Smooth muscle cell (in vitro differentiated cells): Measurements from ENCODE around the gene DNAH10. TPM values are rescaled to one million over a fixed set of nuclear protein-coding genes. Genes with fewer than 3 reads are reported as not detected.
A peak's percentile ranks its signal among the peaks of the same experiment; 100 is the strongest.

Experiments
- DNase-seq: peaks from one replicate; lab custom pipeline; 2025; ENCODE audit not compliant: unreplicated experiment; lab: John Stamatoyannopoulos, UW
- H2AFZ ChIP-seq: fragments of 200-600 bp; sonication (generic); 2 replicates; pipeline ENCODE4 v1.6.0; 2016; ENCODE audit warnings: antibody characterized with exemption, low read depth, mild to moderate bottlenecking
- H3F3A ChIP-seq: fragments of 200-600 bp; sonication (generic); 2 replicates; pipeline ENCODE4 v1.6.0; 2017; ENCODE audit warnings: antibody characterized with exemption, low read depth
- H3K27ac ChIP-seq: fragments of 200-600 bp; sonication (generic); 2 replicates; pipeline ENCODE4 v1.5.1; 2016; ENCODE audit warnings: low read depth, mild to moderate bottlenecking
- H3K27me3 ChIP-seq: fragments of 200-600 bp; sonication (generic); 2 replicates; pipeline ENCODE4 v1.6.1; 2016; ENCODE audit warnings: low read depth, mild to moderate bottlenecking
- H3K36me3 ChIP-seq: fragments of 200-600 bp; sonication (generic); 2 replicates; pipeline ENCODE4 v1.5.1; 2016; ENCODE audit warnings: low read depth
- H3K4me1 ChIP-seq: fragments of 200-600 bp; sonication (generic); 2 replicates; pipeline ENCODE4 v1.5.1; 2016; ENCODE audit warnings: low read depth
- H3K4me2 ChIP-seq: fragments of 200-600 bp; sonication (generic); 2 replicates; pipeline ENCODE4 v1.6.0; 2016; ENCODE audit warnings: mild to moderate bottlenecking
- H3K4me3 ChIP-seq: fragments of 200-600 bp; sonication (generic); 2 replicates; pipeline ENCODE4 v1.5.1; 2016; ENCODE audit warnings: mild to moderate bottlenecking
- H3K79me2 ChIP-seq: fragments of 200-600 bp; sonication (generic); 2 replicates; pipeline ENCODE4 v1.6.0; 2016; ENCODE audit warnings: low read depth, mild to moderate bottlenecking
- H3K9ac ChIP-seq: fragments of 200-600 bp; sonication (generic); 2 replicates; pipeline ENCODE4 v1.6.0; 2016; ENCODE audit warnings: low read depth
- H3K9me3 ChIP-seq: fragments of 200-600 bp; sonication (generic); replicated peaks from 2 replicates; pipeline ENCODE4 v1.5.1; 2016; ENCODE audit warnings: low read depth
- H4K20me1 ChIP-seq: fragments of 200-600 bp; sonication (generic); 2 replicates; pipeline ENCODE4 v1.6.0; 2016; ENCODE audit warnings: low read depth
- CTCF ChIP-seq: fragments of 200-600 bp; sonication (generic); IDR thresholded peaks from 2 replicates; pipeline ENCODE4 v1.5.1; 2017; ENCODE audit warnings: borderline replicate concordance, mild to moderate bottlenecking, antibody characterized with exemption; ENCODE audit not compliant: insufficient read depth, poor library complexity, severe bottlenecking
- WGBS: methylation state at CpG from one replicate; pipeline ENCODE4 v1.1.7; 2016; ENCODE audit warnings: low lambda C conversion rate; 5-methylcytosine and 5-hydroxymethylcytosine counted together
- polyA plus RNA-seq: library from polyadenylated mRNA; unstranded; fragments of >200 nt; fragmentation: Nextera tagmentation; extraction: Ambion mirVana; gene quantifications from 2 replicates; pipeline ENCODE4 v1.2.1, GENCODE V29; 2016
- total RNA-seq: library from RNA; depleted of rRNA; stranded (reverse); fragments of >200 nt; gene quantifications from 2 replicates; pipeline ENCODE4 v1.2.3, GENCODE V29; 2014

Gene DNAH10
- total and polyA plus RNA-seq, 2 experiments from 2014 or later: 1.5 to 2.2 TPM

- Histone ChIP-seq H3K27ac (no peak overlapping the region), H3K36me3 (no peaks in the 10 kb centered on the region), H3F3A (no peaks in the 10 kb centered on the region), H3K27me3 (peaks cover 37% of the 10 kb centered on the region), H4K20me1 (no peaks in the 10 kb centered on the region), H3K4me3 (peak overlapping the region; percentile 66), H3K9ac (no peak overlapping the region), H3K4me1 (peaks cover 7% of the 10 kb centered on the region), H3K79me2 (no peaks in the 10 kb centered on the region), H2AFZ (no peak overlapping the region), H3K4me2 (peak overlapping the region; percentile 98), H3K9me3 (no peaks in the 10 kb centered on the region)
- DNase-seq: no peak
- no peak for TF ChIP-seq CTCF
- 16% methylated on average over 15 of the region's 15 CpGs for WGBS
Measured at GRCh38 chr12:123762715-123763052, 583 bp downstream of the DNAH10 start.

GRCh38 chr12:123763093-123763492 is 992 bp downstream of the DNAH10 start:
- WGBS: 38% methylated on average over 8 of the region's 8 CpGs
- H3K4me2 ChIP-seq: no peak overlapping the region

GRCh38 chr12:123764109-123764508 is 2.0 kb downstream of the DNAH10 start:
- no peak overlapping the region for H3K4me3 ChIP-seq
- H3K36me3 ChIP-seq: no peaks in the 10 kb centered on the region
- H3K4me2 ChIP-seq: no peak overlapping the region
- DNase-seq: no peak
- peaks cover 7% of the 10 kb centered on the region for H3K4me1 ChIP-seq
- peaks cover 37% of the 10 kb centered on the region for H3K27me3 ChIP-seq
- no peak overlapping the region for H3K27ac ChIP-seq
- no peaks in the 10 kb centered on the region for H4K20me1 ChIP-seq
- no peaks in the 10 kb centered on the region for H3K9me3 ChIP-seq
- no peaks in the 10 kb centered on the region for H3F3A ChIP-seq
- WGBS: 90% methylated on average over 12 of the region's 12 CpGs
- H3K79me2 ChIP-seq: no peaks in the 10 kb centered on the region
- H3K9ac ChIP-seq: no peak overlapping the region
- TF ChIP-seq CTCF: no peak
- no peak overlapping the region for H2AFZ ChIP-seq

More at GRCh38 chr12:123763093-123763492, 992 bp downstream of the DNAH10 start:
- no peaks in the 10 kb centered on the region for H4K20me1 ChIP-seq
- no peak overlapping the region for H3K9ac ChIP-seq
- no peaks in the 10 kb centered on the region for H3F3A ChIP-seq
- peaks cover 37% of the 10 kb centered on the region for H3K27me3 ChIP-seq
- H3K4me3 ChIP-seq: peak overlapping the region; percentile 66
- no peak for TF ChIP-seq CTCF
- H3K9me3 ChIP-seq: no peaks in the 10 kb centered on the region
- DNase-seq: no peak
- no peak overlapping the region for H2AFZ ChIP-seq
- H3K27ac ChIP-seq: no peak overlapping the region
- H3K4me1 ChIP-seq: peaks cover 7% of the 10 kb centered on the region
- no peaks in the 10 kb centered on the region for H3K79me2 ChIP-seq
- H3K36me3 ChIP-seq: no peaks in the 10 kb centered on the region

- H3K27me3 ChIP-seq: peaks cover 37% of the 10 kb centered on the region
- no peak overlapping the region for H3K4me3 ChIP-seq
- no peaks in the 10 kb centered on the region for H3K79me2 ChIP-seq
- no peaks in the 10 kb centered on the region for H3K9me3 ChIP-seq
- H2AFZ ChIP-seq: no peak overlapping the region
- DNase-seq: no peak
- no peaks in the 10 kb centered on the region for H4K20me1 ChIP-seq
- no peak overlapping the region for H3K27ac ChIP-seq
- no peak for TF ChIP-seq CTCF
- 85% methylated on average over 2 of the region's 2 CpGs for WGBS
- peaks cover 7% of the 10 kb centered on the region for H3K4me1 ChIP-seq
- no peak overlapping the region for H3K9ac ChIP-seq
- H3F3A ChIP-seq: no peaks in the 10 kb centered on the region
- H3K4me2 ChIP-seq: no peak overlapping the region
- no peaks in the 10 kb centered on the region for H3K36me3 ChIP-seq
Measured at GRCh38 chr12:123765504-123766035, 3.5 kb downstream of the DNAH10 start.
